HG02870 (cell line): ENCODE results near the gene STRA8.
A peak's percentile ranks its signal among the peaks of the same experiment; 100 is the strongest.
"Not testable (repeated sequence)": the region's sequence is repeated elsewhere in the genome, so short reads cannot be mapped to it uniquely, and the experiment has no call there.

Experiments
- ATAC-seq: cut with Tn5 transposase; IDR thresholded peaks from one replicate; pipeline ENCODE4 v1.9.1; 2021; ENCODE audit warnings: mild to moderate bottlenecking, moderate library complexity; ENCODE audit not compliant: unreplicated experiment

Gene STRA8

GRCh38 chr7:135204341-135204749, 29.3 kb upstream of the STRA8 start:
- ATAC-seq: no peak

- ATAC-seq: no peak
Observed at GRCh38 chr7:135204876-135205275, 28.8 kb upstream of the STRA8 start.

DNA sequence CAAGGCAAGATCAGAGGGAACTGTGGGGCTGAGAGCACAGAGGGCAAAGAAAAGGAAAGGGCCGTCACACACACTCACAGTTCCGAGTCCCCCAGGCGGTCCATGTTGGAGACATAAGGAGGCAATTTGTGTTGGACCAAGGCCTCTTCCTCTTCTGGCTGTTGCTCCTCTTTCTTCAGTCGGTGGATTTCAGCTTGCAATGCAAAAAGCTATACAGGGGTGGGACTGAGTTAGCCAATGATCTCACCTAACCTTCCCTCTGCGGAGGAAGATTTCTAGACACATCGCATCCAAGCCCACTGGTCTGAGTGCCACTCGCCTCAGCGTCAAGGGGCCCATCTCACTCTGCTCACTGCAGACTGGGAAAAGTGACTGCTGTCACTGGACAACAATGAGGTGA, 27.8 kb upstream of the STRA8 start:
- no peak for ATAC-seq

GRCh38 chr7:135206941-135207391, 26.7 kb upstream of the STRA8 start:
- ATAC-seq: peak; percentile 39

GRCh38 chr7:135207406-135208101, 26.1 kb upstream of the STRA8 start:
- ATAC-seq: peak; percentile 24

DNA sequence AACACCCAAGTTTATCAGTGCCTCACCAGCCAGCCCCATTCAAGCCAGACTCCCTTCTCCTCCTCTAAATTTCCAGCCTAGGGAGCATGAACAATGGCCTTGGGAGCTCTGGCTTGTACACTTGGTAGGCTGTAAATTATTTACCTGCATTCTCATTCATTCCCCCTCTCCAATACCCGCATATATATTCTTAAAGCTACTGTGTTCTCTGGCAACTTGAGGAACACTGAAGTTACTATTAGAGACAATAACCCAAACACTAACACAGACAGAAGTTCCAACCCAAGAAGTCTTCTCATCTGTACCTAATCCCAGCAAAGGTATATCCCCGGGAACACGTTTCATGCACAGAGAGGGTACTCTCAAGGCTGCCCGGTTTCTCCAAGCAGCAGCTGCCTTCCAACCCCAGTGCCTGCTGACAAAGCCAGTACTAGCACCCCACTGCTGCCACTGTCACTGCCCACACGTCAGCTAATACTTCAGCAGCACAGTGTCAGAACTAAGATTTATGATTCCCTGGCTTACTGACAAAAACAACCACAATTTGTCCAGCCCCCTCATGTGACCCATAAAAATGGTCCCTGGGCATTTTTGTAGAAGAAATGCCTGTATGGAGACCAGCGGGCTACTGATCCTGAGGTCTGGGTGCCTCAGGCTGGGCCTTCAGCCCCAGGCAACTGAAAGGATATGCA, 25.4 kb upstream of the STRA8 start:
- no peak for ATAC-seq

GRCh38 chr7:135209225-135209834, 24.3 kb upstream of the STRA8 start:
- ATAC-seq: no peak

DNA sequence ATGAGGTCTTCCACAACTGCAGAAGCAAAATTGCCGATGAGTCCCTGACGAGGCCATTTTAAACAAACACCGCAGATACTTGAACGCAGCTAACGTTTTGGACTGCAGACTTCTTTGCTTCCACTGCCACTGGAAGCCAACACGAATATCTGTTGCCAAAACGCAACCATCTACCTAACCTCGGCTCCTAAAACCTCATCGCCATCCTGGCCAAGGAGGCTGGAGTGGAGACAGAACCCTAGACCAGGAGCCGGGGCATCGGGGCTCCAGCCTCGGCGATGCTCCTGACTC, 22.8 kb upstream of the STRA8 start:
- no peak for ATAC-seq

DNA sequence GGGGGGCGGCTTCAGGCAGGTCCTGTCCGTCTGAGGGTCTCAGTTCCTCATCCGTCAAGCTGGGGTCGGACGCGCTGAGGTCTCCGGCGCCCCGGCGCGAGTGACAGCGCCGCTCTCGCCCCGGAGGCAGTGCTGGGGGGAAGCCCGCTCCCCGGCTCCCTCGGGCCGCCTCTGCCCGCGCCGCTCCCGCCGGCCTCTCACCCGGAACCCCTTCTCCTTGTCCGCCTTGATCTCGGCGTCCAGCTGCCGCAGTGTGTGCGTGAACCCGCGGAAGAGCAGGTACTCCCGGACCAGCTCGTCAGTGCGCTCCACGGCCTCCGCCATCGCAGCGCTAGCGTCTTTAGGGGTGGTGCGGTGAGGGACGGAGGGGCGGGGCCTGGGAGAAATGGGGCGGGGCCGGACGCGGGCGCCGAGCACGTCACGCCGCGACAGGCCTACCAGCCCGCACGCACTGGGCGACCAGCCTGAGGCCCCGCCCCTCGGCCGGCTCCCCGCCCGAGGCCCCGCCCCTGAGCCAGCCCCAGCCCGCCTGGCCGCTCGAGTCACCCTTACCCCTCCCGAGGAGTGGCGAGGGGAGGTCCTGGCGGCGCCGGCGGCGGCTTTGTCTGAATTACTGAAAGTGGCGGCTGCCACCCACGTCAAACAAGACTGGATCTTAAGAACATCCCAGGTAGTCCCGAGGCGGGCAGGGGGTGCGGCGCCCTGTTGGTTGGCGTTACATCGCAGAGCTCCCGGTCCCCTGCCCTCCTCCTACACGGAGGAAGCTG, 22.3 kb upstream of the STRA8 start, which contains the start of gene WDR91:
Gene WDR91 (minus strand): TSS at position 348 of the 767 bp plus-strand sequence. CDS start 24 bp downstream, at position 324.
- ATAC-seq: peak; percentile 57

GRCh38 chr7:135211946-135212685, 21.5 kb upstream of the STRA8 start:
- not testable (repeated sequence) for ATAC-seq

- ATAC-seq: no peak
Observed at GRCh38 chr7:135213831-135214230, 19.8 kb upstream of the STRA8 start.

DNA sequence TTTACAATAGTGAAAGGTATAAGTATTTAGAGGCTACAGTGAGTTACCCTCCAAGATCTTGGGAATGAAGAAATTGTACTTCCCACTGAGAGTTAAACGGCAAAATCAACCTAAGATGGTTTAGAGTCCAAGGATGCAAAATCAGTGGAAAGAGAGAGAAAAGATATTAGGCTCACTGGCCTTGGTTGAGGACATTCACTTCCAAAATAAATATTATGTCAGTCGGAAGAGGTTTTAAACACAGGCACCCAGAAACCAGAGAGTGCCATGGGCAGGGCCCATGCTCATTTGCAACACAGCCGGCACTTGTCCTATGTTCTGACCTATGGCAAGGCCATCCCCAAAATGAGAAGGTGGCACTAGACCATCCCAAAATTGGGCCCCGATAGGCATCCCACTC, 18.5 kb upstream of the STRA8 start:
- ATAC-seq: no peak

DNA sequence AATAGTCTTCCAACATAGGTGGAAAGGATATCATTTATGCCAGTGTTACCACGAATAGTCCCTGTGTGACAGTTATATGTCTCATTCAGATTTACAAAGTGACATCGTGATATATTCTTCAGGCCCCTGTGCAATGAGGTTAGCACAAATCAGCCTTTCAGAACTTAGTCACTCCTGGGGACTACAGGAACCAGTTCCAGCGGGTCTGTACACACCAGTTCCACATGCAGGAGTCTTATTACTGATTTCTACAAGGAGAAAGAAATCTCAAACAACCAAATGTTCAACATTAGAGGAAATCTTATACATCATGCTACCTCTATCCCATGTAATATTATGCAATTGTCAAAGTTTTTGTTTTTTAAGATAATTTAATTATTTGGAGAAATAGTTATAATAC, 17.9 kb upstream of the STRA8 start:
- ATAC-seq: no peak

DNA sequence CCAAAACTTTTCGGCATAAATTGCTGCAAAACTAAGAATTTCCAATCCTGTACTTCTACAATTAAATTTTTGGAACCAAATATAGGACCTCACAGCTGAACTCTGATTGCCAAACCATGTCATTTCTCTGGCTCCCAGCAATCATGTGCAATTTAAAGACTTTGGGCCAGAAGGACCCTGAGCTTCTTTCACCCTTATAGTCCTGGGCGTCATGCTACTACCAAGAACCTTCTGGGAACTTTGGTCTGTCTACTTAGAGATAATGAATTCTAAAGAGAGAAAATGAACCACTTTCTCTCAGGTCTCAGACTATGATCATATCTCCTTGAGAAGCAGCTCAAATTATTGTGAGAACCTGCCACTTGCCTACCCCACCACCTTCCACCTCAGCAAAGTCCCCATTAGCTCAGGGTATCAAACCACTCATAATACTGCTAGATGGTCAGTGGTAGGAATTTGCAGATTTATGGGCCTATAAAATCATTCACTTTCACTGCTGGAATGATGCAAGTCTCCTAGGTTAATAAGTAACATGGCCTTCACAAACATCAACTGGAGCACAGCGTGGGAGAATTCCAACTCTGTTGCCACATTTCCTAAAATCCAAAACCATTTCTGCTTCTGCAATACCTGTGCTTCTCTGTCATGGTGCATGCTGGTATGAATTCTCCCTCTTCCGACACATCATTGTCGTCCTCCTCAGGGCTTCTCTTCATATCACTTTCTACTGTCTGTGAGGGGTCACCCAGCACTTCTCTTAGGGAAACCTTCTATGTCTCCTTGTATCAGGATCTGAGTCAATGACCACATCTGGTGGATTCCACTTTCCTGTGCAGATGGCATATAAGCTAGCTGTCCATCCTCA, 15.8 kb upstream of the STRA8 start:
- no peak for ATAC-seq

DNA sequence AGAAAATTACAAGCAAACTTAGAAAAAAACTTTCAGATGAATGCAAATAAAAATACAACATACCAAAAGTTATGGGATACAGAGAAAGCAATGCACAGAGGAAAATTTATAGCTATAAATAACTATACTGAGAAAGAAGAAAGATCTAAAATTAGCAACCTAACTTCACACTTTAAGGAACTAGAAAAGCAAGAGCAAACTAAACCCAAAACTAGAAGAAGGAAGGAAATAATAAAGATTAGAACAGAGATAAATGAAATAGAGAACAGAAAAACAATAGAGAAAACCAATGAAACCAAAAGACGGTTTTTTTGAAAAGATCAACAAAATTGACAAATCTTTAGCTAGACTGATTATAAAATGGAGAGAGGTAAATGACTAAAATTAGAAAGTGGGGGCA, 9.6 kb upstream of the STRA8 start:
- no peak for ATAC-seq

- no peak for ATAC-seq
Observed at GRCh38 chr7:135231686-135232085, 2.0 kb upstream of the STRA8 start.

- ATAC-seq: no peak
Observed at GRCh38 chr7:135232087-135232486, 1.6 kb upstream of the STRA8 start.

DNA sequence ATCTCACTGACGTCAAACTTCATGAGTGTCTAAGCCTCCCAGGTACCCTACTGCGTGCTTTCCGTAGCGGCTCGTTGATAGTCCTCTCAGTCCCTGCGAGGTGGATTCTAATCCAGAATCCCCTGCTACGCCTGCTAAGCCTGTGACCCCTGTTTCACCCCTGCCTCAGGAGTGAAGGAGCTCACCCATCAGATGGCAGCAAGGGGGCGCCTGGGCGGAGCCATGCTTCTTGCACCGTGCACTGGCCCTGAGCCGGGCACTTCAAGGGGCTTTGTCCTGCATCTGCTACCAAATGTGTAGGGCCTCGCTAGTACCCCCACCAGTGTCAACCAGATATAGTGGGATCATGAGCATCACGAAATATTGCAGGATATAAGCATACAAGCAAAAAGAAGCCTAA, 918 bp upstream of the STRA8 start:
- ATAC-seq: no peak

DNA sequence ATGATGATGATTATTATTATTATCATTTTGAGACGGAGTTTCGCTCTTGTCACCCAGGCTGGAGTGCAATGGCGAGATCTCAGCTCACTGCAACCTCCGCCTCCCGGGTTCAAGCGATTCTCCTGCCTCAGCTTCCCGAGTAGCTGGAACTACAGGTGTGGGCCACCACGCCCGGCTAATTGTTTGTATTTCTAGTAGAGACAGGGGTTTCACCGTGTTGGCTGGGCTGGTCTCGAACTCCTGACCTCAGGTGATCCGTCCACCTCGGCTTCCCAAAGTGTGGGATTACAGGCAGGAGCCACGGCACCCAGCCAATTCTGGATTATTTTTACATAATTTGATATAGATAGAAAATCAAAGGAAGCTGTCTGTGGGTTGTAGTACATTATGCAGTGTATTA, 457 bp downstream of the STRA8 start:
- ATAC-seq: not testable (repeated sequence)

- ATAC-seq: no peak
Observed at GRCh38 chr7:135234727-135235126, 1.1 kb downstream of the STRA8 start.
